ENCODE results near the gene C22orf42. TPM values are rescaled to one million over a fixed set of nuclear protein-coding genes. Genes with fewer than 3 reads are reported as not detected.

Gene C22orf42
- total and polyA plus RNA-seq, 3 donors from 2014 or later, result 4.0 to 15.6 (median 13.3) TPM

- TF ChIP-seq POLR2A (IDR thresholded peaks at IDR 0.05) (no peak), CTCF (IDR thresholded peaks at IDR 0.05) (no peak)
- no peak for DNase-seq
- no peaks in the 10 kb centered on the region for H3K27me3 ChIP-seq
- WGBS, 2 donors, result 68 to 74% methylated on average over 8 to 10 of the region's 10 CpGs
- H3K4me1 ChIP-seq, result no peaks in the 10 kb centered on the region
- H3K36me3 ChIP-seq (ENCODE audit: low read depth, missing control alignments), result no peaks in the 10 kb centered on the region
- H3K27ac ChIP-seq, result no peak overlapping the region
- H3K4me3 ChIP-seq, result no peak overlapping the region
- no peaks in the 10 kb centered on the region for H3K9me3 ChIP-seq
- intact Hi-C loops (cut with DNase I; ENCODE audit: low total_unique reads), result no loop called here
Observed at GRCh38 chr22:32123657-32124056, 35.4 kb downstream of the C22orf42 start.

GRCh38 chr22:32122899-32123298 is 36.2 kb downstream of the C22orf42 start:
- Histone ChIP-seq H3K27me3 (no peaks in the 10 kb centered on the region), H3K9me3 (no peaks in the 10 kb centered on the region), H3K27ac (no peak overlapping the region), H3K4me3 (no peak overlapping the region), H3K4me1 (no peaks in the 10 kb centered on the region), H3K36me3 (ENCODE audit: low read depth, missing control alignments) (no peaks in the 10 kb centered on the region)
- no peak for DNase-seq
- no peak for TF ChIP-seq POLR2A (IDR thresholded peaks at IDR 0.05)
- TF ChIP-seq CTCF (IDR thresholded peaks at IDR 0.05), result no peak
- WGBS, 2 donors, result 91 to 100% methylated on average over 6 to 15 of the region's 15 CpGs
- intact Hi-C loops (cut with DNase I; ENCODE audit: low total_unique reads), result no loop called here

- DNase-seq, result no peak
- no peak overlapping the region for H3K4me3 ChIP-seq
- no peak overlapping the region for H3K27ac ChIP-seq
- no peak for TF ChIP-seq POLR2A (IDR thresholded peaks at IDR 0.05)
- no peak for TF ChIP-seq CTCF (IDR thresholded peaks at IDR 0.05)
- 82 to 92% methylated on average over 17 to 20 of the region's 20 CpGs for WGBS, 2 donors
- H3K27me3 ChIP-seq, result no peaks in the 10 kb centered on the region
- no peaks in the 10 kb centered on the region for H3K9me3 ChIP-seq
- H3K36me3 ChIP-seq (ENCODE audit: low read depth, missing control alignments), result no peaks in the 10 kb centered on the region
- intact Hi-C loops (cut with DNase I; ENCODE audit: low total_unique reads), result no loop called here
- no peaks in the 10 kb centered on the region for H3K4me1 ChIP-seq
Observed at GRCh38 chr22:32120603-32121002, 38.5 kb downstream of the C22orf42 start.

GRCh38 chr22:32119568-32120235 is 39.4 kb downstream of the C22orf42 start:
- H3K4me1 ChIP-seq, result no peaks in the 10 kb centered on the region
- no peak overlapping the region for H3K27ac ChIP-seq
- intact Hi-C loops (cut with DNase I; ENCODE audit: low total_unique reads), result no loop called here
- DNase-seq, result no peak
- H3K4me3 ChIP-seq, result no peak overlapping the region
- TF ChIP-seq CTCF (IDR thresholded peaks at IDR 0.05) (no peak), POLR2A (IDR thresholded peaks at IDR 0.05) (no peak)
- no peaks in the 10 kb centered on the region for H3K9me3 ChIP-seq
- H3K27me3 ChIP-seq, result no peaks in the 10 kb centered on the region
- 81 to 89% methylated on average over 10 to 15 of the region's 15 CpGs for WGBS, 2 donors
- no peaks in the 10 kb centered on the region for H3K36me3 ChIP-seq (ENCODE audit: low read depth, missing control alignments)

- TF ChIP-seq CTCF (IDR thresholded peaks at IDR 0.05), result no peak
- no peak for TF ChIP-seq POLR2A (IDR thresholded peaks at IDR 0.05)
- Histone ChIP-seq H3K4me3 (no peak overlapping the region), H3K27me3 (no peaks in the 10 kb centered on the region), H3K36me3 (ENCODE audit: low read depth, missing control alignments) (no peaks in the 10 kb centered on the region), H3K9me3 (no peaks in the 10 kb centered on the region), H3K4me1 (no peaks in the 10 kb centered on the region), H3K27ac (no peak overlapping the region)
- WGBS, 2 donors, result 54 to 63% methylated on average over 2 of the region's 2 CpGs
- intact Hi-C loops (cut with DNase I; ENCODE audit: low total_unique reads), result no loop called here
- DNase-seq, result no peak
Observed at GRCh38 chr22:32112380-32112779, 46.7 kb downstream of the C22orf42 start.
